ENCODE data around the gene MTMR1.

MTMR1 gene

DNA sequence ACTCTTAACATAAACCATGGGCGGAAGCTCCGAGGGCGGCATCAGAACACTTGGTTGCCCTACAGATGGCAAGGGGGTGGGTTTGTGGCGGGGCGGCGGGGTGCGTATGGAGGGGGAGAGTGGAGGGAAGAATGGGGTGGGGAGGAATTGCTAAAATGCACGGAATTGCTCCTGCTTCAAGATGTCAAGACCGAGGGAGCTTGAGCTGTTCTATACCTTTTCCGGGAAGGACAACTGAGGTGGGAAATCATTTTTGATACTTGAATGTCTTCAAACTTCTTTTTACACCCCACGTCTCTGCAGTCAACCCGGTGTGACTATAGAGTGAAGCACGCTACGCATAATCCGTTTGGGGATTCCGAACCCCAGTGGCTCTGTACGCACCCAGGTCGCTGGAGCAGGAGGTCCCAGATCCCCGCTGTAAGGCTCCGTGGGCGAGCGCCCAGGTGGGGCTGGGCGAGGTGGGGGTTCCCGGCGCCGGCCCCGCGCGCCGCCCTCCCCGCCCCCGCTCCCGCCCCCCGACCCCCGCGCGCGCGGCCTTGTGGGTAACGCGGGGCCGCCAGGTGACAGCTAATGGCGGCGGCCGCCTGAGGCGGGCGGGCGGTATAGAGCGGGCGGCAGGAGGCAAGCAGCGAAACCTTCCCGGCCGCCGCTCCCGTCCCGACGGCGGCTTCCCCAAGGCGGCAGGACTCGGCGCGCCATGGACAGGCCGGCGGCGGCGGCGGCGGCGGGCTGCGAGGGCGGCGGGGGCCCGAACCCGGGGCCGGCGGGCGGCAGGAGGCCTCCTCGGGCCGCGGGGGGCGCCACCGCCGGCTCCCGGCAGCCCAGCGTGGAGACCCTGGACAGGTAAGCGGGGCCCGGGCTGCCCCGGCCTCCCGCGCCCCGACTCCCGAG, at the start of gene MTMR1:
Gene MTMR1, plus strand, starts transcription at position 566 of the 894 bp plus-strand sequence. Its CDS starts 135 bp downstream, at position 701.
- DNase-seq, result peak; percentile 62

DNA sequence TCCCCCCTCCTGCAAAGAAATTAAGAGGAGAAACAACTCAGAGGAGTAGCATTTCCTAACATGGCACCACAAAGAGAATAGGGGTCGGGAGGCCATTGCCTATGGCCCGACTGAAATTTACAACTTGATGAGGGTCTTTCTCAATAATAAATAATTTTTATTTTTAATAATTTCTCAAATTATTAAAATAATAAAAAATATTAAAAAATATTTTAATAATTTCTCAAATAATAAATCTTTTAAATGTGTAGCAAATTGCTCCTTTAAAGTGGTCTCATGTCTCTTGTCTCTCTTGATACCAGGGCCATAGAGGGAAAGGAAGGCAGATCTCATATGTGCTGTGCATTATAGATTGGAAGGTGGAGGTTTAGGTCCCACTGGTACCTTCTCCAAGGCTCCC, 49.2 kb upstream of the MTMR1 start:
- no peak for DNase-seq

DNA sequence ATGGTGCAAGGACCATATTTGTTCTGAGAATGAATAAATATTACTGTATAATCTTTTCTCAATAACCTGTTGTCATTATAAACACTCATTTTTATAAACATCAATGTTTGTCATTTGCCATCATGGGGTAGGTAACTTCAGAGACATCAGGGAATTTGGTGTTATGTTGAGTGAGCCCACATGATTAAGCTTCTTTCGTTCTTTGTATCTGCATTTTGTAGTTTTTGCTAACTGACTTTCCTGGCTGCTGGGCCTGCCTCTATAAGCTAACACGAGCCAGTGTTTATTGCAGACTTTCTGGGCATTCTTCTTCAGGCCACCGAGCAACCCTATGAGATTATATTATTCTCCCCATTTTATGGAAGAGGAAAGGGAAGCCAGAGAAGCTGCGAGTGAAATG, 48.8 kb upstream of the MTMR1 start:
- no peak for DNase-seq

DNA sequence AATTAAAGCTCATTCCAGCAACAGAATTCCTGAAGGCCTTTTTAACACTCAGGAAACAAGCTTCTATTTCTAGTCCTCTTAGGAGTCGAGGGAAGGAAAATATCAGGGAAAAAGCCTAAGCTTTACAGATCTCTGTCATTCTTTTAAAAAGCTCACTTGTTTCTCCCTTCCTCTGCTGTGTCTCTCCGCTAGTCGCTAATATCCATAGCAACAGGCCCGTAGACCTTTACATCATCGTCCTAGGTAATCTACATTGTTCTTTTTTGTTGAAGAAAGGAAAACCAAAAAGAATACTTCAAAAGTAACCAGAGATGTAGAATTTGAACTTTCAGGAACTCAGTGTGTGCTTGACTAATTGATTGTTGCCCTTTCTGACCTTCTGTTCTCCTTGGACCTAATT, 45.9 kb upstream of the MTMR1 start:
- DNase-seq, result no peak

DNA sequence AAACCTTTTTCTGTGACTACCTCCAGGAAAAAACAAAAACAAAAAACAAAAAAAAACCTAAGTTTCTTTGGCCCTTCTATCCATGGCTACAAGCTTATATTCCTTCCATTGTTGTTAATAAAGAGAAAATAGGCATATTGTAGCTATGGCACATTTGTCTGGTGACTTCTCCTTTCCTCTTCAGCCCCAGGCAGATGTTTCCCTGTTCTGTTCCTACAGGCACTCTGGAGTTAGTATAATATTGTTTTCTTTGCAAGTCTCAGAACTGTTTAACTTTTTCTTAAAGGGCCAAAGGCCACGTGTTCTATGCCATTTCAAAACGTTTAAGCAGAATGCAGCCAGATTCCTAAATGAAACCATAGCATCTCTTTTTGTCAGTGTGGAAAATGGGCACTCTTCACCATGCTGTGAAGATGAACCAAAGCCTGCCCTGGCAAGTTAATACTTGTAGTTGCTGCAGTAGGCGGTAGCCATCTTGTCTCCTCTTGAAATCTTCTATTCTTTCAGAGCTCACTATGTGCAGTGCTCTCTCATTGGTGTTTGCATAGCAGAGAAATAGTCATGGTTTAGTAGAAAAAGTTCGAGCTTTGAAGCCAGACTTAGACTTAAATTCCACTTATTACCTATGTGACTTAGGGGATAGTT, 44.8 kb upstream of the MTMR1 start:
- no peak for DNase-seq

DNA sequence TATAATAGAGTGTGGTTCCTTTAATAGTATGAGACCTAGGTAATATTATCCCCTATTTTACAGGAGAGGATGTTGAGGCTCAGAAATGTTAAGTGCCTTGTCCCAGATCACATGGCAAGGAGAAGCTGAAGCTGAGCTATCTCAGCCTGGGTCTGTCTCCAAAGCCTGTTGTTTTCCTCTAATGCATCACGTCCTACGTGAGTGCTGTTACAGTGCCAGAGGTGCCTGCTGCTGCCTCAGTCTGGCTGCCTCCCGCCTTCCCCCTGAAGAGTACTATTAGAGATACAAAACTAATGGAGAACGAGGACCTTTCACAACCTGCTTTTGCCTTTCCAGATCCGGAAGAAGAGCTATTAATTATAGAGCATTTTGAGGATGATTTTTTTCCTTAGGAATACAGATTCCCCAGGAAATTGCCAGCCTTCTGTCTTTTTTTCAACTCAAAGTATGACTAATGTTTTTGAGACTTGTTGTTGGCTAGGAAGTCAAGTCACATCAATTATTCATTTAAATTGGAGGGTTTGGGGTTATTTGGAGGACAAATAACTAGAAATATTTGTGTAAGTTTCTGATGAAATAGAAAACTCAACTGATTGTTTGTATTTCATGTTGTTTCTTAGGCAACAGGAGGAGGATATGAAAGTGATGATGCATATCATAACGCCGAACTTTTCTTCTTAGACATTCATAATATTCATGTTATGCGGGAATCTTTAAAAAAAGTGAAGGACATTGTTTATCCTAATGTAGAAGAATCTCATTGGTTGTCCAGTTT, 43.9 kb upstream of the MTMR1 start:
- DNase-seq, result no peak

DNA sequence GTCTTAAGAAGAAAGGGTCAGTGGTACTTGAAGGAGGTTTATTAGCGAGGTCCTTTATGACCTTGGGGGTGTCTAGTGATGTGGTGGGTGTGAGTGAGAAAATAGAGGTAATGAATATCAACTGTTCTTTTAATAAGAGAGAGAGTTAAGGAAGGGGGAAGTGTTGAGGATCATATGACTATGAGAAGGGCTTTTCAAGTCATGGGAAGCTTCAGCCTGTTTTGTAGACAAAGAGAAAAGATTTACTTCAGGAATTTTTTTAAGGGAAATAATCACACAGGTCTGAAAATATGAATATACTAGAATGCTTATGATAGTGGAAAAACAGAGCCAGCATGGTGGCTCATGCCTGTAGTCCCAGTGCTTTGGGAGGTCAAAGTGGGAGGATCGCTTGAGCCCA, 41.3 kb upstream of the MTMR1 start:
- DNase-seq, result no peak

DNA sequence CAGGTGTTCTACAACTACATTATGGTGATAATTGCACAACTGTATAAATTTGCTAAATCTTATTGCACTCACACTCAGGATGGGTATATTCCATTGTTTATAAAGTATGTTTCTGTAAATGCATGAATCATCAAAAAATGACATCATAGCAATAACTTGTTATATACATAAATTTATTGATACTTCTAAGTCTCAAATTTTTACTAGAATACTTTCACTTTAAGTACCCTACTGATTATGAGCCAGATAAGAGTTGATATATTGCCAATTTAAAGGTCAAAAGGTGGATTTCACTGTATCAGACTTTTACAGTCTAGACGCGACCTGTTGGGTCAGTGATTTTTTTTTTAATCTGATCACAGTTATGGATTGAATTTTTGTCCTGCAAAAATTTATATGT, 37.4 kb upstream of the MTMR1 start:
- DNase-seq, result no peak

DNA sequence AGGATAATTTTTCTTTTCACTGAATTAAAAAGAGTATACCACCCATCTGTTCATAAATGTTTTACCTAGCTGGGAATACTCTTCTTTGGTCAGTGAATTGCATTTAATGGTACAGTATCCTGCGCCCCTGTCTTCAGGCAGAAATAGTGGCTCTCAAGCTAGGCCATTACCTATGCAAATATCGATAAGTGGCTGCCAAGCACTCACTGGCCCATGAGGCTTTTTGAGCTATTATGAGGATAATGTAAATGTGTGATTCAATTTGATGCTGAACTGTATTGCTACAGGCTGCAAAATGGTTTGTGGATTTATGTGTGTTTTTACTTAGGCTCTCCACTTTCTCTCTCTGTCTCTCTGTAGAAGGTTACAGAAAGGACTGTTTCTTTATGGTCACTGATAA, 30.1 kb upstream of the MTMR1 start:
- no peak for DNase-seq

DNA sequence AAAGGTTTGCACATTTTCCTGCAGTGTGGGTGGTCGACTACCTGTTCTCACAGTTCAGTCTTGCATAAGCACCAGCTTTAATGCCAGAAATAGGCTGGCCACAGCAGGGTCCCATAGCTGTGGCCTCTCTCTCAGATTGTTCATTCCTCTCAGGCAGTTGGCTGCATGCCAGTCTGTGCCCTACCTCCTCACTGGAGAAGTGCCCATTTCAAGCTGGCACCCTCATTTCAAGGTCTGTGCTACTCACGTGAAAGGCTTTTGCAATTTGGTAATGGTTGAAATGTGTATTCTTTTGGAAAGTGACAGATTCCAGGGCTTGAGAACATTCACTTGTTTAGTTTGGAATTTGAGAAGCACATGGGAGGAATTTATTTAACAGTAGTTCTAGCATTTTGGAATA, 28.9 kb upstream of the MTMR1 start:
- no peak for DNase-seq

DNA sequence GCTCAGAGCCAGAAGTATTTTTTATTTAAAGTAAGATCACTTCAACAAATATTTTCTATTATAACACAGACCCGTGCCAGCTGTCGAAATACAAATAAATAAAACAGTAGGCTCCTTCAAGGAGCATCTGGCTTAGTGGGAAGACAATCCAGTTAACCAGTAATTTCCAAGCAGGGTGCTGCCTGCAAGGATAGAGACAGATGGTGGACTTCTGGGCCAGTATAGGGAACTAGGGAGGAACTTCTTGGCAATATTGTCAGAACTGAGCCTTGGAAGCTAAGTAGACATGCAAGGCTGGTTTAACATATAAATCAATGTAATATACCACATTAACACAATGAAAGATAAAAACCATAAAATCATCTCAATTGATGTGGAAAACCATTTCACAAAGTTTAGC, 17.0 kb upstream of the MTMR1 start:
- DNase-seq, result no peak

DNA sequence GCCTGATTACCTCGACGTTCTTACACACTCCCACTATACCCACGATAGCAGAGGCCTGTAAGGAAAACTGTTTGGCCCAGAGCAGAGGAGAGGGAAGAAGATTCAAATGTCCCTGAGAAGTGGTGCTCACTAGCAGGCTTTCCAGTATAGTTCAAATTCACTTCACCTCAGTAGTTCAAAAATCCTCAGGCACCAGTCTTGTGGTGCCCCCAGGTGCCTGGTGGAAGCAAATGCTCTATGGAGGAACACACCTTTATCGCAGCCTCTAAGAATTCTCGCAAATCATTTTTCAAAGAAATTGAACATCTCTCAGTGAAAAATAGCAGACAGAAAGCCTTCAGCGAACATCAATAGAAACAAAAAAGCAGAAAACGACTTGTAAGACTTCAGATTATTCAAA, 12.2 kb upstream of the MTMR1 start:
- no peak for DNase-seq

DNA sequence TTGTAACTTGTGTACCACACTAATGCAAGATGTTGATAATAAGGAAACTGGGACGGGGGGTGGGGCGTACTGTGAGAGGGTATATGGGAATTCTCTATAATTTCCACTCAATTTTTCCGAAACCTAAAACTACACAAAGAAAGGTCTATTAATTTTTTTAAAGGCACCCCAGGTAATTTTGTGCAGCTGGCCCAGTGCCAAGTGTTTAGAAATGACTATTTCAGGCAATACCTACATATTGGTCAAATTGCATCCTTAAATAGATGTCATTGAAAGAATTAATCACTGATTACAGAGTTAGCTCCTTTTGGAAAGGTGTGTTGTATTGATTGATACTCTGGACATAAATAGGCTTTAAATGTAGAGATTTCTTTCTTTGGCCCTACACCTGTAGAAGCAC, 10.1 kb upstream of the MTMR1 start:
- no peak for DNase-seq

DNA sequence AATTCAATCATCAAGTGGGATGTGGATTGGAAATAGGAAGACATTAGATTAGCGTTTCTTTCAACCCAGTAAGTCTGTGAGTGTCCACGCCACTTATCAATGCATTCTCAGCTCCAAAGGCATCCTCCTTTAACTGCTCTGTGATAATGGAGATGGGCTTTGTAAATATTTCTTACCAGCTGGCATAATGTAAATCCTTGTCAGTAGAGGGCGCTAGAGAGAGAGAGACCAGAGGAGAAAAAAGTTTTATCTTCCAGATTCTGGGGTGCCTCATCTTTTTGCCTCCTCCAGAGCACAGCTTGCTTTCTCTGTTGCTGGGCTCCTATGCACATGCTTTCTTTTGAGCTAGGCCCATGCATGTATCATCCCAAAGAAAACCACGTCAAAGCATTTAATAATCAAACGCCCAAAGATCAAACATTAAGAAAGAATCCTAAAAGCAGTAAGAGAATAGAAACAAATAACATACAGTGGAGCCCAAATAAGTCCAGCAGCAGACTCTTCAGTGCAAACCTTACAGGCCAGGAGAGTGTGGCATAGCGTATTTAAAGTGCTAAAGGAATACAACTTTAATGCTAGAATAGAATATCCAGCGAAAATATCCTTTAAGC, 9.6 kb upstream of the MTMR1 start:
- no peak for DNase-seq

DNA sequence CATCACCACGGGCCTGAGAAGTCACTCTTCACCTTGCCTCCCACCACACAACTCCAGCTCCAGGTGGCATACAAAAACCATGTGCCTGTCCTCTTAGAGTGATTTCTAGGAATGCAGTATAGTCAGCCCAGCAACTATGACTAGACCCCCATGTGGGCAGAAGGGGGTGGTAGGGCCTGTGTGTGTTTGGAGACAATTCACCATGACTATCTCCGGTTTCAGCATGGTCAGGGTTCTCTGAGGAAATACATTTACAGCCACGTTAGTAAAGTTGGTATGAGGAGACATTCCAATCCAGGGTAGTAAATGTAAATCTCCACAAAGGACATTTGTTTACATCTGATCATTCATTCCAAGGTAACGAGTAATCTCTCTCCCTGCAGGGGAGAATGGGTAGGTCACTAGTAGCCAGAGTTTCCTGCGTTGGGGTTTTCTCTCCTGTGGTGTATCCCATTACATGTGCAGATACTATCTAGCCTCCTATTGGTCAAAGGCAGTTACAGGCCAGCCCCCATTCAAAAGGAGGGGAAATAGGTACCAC, 4.2 kb upstream of the MTMR1 start:
- no peak for DNase-seq

DNA sequence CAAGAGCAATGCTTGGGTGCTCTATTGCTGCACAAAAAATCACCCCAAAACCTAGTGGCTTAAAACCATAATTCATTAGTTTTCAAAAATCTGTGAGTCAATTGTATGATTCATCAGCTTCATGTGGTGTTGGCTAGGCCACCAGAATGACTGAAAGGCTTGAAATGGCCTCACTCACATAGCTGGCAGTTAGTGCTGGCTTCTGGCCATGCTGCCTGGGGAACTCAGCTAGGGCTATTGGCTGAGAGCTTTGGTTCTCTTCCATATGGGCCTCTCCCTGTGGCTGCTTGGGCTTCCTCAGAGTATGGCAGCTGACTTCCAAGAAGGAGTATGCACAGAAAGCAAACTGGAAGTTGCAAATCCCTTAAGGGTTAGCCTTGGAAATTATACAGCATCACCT, 3.1 kb upstream of the MTMR1 start:
- no peak for DNase-seq

DNA sequence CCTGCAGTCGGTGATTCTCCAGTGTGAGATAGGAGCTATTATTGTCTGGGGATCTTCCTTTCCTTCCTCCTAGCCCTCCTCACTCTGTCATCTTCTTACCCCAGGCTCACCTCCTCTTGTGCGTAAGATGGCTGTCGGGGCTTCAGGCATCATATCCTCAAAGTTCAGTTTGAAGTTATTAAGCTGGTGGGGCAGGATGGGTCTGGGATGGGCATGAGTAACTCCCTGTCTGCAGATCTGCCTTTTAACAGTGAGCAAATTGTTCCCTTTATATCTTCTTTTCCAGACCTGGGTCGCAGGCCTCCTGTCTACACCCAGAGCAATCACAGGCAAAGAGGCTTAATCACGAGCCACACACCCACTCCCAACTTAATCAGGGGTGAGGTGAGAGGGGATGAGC, 900 bp upstream of the MTMR1 start:
- no peak for DNase-seq

DNA sequence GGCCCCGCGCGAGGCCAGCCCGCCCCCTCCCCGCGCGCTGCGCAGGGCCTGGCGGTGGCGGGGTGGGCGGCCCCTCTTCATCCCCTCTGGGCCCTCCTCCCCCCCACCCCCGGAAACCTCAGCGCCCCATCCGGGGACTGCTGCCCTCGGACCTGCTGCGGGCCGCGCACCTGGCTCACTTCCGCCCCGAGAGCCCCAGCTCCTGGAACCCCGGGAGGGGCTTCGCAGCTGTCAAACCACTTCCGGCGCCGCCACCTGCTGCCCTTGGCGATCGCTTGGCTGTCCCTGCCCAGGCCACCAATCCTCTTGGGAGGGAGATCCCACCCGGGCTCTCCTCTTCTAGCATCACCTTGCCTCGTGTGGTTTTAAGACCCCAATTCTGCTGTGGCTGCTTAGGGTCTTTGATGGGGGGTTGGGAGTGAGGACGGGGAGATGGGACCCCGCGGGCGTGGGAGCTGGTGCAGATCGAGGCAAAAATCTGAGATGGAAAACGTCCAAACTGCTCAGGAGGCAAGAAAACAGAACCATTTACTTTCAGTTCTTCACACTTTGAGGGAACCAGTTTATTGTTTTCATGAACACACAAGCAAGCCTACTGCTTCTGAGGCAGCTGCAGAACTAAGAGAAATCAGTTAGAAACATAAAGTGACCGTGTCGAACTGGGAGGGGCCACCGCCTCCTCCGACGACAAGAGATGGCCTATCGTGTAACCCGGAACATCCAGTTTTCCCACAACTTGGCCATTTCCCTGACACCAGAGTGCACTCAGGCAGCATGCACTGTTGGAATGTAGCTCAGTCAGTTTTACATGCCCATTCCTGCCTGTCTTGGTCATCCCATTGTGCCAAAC, 754 bp downstream of the MTMR1 start:
- peak; percentile 59 for DNase-seq

DNA sequence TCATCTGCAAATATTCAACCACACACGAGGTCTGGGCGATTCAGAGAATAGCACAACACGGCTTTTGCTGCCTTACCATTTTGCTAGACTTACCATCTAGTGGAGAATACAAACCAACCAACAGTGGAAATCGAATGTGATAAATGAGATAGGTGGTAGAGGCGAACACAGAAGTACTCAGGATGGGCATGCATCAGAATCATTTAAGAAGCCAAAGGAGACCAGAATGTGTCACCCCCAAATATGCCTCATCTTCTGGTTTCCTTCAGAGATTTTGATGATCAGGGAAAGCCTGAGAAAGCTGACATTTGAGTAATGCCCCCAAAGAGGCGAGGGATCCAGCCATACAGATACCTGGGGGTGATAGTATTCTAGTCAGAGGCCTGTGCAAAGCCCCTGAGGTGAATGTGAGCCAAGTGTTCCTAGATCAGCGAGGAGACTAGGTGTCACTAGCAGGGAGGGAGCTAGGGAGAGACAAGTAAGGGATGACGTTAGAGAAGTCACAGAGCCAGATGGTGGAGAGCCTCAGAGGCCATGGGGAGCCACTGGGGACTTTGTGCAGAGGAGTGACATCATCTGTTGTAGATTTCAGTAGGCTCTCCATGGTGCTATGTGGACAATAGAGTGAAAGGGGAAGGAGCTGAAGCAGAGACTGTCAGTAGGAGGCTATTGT, 1.7 kb downstream of the MTMR1 start:
- DNase-seq, result peak; percentile 28

DNA sequence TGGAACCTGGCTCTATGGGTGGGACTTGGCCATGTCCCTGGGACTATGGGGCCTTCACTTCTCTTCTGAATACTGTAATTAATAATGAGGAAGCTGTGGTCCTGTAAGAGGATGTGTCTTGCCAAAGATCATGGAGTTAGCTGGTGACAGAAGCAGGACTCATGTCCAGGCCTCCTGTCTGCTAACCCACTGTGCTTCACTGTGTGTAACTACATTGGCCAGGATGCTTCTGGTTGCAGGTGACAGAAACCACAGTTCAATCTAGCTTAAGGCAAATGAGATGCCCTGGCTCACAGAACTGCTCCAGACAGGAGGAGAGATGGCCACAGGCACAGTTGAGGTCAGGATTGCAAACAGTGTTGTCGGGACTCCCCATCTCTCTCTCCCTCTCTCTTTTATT, 3.1 kb downstream of the MTMR1 start:
- DNase-seq, result no peak

DNA sequence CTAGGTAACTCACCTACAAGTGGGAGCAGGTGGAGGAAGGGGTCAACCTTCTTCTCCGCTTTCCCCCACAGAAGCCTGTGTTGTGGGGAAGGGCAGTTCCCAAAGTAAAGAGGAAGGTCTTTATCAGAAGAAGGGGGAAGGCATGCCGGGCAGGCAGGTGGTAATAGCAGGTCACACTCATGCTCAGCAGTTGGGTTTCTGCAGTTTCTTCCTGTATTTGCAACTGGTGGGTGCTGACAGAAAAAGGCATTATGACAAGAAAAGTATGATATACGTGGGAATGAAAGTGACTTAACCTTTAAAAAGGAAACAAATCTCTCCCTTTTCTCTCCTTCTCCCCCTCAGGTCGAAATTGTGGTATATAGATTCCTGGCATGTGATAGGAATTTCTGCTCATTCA, 3.7 kb downstream of the MTMR1 start:
- DNase-seq, result no peak

DNA sequence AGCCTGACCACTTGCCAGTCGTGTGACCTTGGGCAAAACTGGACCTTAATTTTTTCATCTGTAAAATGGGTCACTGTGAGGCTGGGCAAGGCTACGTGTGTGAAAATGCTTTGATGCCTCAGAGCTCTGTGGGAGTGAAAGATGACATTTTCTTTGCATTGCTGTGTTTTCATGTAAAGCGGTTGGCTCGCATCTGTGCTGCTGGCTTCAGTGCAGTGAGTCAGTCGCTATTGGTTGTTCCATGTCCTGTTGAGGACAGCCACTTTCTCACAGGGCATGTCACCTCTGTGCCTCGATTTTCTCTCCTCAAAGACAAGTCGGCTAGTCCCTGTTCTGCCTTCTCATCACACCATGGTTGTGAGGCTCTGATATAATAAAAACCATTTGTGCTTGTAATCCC, 4.4 kb downstream of the MTMR1 start:
- no peak for DNase-seq

Measured in activated CD8-positive, alpha-beta memory T cell treated with anti-CD3 and anti-CD28 coated beads, Interleukin-2, amount 50 U/mL, for 4 hours (primary cell).